CD4-positive, alpha-beta T cell treated with Interleukin-4 for 4 hours (primary cell): ENCODE data around the gene ZNF165.
A peak's percentile ranks its signal among the peaks of the same experiment; 100 is the strongest.

ENCODE experiments used
- DNase-seq: peaks from one replicate; pipeline ENCODE4 v3.0.0-alpha.2; 2020

The ZNF165 gene

DNA sequence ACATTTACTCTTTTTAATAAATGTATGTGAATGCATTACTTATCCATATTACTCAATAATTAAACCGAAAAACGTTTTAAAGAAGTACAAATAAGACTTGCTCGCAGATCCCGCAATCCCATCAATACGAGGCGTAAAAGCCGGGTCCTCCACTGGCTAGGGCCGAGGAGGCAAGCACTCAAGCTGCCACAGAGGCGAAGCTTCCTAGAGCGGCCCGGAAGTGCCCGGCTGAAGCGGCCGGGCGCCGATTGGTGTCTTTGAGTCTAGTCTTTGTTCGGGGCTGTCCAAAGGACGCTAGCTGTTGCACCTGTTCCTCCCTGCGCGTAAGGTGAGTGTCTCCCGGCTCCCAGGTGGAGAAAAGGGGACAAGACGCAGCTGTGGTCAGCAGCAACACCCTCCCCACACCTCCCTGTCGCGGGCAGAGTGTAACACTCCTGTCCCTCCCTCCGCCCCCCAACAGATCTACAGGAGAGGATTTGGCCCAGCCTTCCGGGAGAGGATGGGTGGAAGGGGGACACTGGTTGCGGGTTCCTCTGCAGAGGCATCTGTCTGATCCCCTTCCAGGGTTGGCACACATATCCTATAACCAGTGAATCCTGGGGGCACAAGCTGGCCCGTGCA, 44.1 kb downstream of the ZNF165 start, which contains the start of gene ZSCAN16:
ZSCAN16 (plus strand) TSS at position 260 of the 621 bp plus-strand sequence. CDS start 835 bp downstream, outside the sequence.
- DNase-seq = peak; percentile 84

DNA sequence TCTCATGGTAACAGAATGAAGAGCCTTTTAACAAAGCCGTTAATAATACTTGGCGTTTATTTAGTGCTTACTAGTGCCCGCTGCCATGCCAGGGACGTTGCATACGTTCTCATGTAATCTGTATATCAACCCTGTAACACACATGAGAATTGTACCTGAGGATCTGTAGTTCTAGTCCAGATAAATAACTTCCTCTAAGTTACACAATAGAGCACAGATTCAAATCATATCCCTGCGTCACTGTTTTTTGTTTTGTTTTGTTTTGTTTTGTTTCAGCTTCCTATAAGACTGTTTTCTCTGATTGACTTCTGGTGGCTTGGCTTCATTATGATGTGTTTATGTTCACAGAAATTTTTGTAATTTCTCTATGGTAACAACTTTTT, 44.6 kb downstream of the ZNF165 start:
- peak; percentile 9 for DNase-seq

DNA sequence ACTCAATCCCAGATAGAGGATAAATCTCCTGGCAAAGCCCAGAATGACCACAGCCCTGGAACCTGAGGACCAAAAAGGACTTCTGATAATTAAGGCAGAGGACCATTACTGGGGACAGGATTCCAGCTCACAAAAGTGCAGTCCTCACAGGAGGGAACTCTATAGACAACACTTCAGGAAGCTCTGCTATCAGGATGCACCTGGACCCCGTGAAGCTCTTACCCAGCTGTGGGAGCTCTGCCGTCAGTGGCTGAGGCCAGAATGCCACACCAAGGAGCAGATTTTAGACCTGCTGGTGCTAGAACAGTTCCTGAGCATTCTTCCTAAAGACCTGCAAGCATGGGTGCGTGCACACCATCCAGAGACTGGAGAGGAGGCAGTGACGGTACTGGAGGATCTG, 45.0 kb downstream of the ZNF165 start:
- DNase-seq = no peak

DNA sequence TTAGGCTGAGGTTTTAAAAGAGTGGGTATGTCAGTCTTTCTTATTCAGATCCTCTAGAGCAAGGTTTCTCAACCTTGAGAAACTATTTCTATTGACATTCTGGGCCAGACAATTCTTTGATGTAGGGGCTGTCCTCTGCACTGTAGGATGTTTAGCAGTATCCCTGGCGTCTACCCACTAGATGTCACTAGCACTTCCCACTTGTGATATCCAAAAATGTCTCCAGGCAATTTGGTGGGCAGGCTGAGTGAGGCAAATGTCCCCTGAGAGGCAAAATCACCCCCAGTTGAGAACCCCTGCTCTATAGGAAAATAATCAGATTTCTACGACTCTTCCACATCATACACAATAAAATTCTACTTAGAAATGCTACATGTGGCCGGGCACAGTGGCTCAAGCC, 53.6 kb downstream of the ZNF165 start:
- peak; percentile 39 for DNase-seq

DNA sequence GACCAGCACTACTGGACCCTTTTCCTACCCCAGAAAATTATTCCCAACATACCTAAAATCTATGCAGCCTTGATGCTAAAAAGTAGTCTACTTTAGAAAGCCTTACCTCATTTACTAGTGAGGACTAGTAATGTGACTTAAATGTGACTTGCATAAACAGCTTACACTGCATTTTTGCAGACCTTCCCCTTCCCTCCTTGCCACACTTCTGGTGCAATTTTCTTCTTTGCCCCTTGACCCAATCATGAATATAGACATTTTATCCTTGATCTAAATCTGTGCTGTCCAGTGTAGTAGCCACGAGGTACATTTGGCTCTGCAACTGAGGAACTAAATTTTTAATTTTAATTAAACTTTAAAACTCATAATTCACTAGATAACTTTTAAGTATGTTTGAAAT, 54.3 kb downstream of the ZNF165 start:
- no peak for DNase-seq

DNA sequence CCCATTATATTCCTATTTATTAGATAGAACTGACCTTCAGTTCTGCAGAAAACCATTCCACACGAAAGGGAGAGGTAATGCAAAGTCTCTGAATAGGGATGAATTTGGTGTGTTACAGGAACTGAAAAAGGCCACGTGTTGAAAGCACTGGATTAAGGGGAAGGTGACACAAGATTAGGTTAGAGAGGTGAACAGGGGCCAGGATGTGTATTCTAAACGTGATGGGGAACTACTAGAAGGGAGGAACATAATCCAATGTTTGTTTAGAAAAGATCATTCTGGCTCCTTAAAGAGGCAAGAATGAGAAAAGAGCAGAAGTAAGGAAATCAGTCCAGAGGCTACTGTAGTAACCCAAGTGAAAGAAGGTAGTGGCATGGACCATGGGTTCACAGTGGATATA, 55.0 kb downstream of the ZNF165 start:
- no peak for DNase-seq

DNA sequence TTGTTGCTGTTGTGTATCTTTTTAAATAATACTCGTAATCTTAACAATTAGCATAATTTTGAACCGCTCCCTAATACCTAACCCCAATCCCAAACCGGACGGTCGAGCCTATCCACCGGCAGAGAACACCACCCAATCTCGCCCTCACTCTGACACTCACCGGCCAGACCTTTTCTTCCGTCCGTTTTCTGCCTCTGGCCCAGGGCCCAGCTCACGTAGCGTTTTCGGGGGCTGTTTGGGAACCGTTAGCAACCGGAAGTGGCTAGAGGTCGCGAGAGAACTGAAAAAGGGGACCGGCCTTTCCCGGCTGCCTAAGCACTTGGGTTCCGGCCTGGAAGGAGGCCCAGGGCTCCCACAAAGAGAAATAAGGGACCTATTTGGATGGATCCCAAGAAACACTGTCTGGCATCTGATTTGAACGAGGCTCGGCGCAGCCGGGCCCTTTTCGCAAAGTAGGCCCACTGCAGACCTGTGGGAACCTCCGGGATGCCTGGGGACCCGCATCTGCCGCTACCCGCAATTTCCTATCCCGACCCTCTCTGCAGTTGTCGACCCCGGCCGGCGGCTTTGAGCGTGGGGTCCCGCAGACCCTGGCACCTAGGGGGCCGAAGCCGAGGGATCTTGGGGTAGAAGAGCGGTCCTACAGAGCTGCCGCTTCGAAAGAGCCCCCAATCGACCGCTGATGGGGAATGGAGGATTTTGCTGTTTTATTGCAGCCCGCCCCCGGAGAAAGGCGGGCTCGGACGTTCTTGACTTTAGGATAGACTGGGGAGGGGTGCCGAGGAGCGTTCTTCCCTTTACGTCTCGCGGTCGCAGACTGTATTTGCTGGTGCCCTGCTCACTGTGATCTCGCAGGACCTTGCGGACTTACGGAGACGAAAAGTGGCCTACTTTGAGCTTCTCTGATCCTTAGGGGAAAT, 56.5 kb downstream of the ZNF165 start:
- peak; percentile 80 for DNase-seq

DNA sequence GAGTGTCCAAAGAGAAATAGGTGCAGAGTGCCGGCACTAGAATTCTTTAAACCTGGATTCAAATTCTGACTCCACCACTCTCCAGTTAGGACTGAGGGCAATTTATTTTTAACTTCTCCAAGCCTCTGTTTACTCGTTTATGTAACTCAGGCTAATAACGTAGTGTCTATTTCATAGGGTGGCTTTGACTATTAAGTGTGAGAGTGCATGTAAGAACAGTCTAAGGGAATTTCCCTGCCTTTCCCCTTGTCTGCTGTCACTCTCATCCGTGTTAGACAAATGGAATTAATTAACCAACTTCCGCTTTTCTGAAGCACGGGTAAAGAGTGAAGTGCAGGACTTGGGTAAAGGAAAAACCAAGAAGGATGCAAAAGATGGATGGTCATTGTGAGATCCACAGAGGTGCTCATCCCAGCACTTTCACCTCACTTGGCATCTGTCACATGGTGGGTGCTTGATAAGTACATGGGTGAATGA, 57.2 kb downstream of the ZNF165 start:
- DNase-seq = peak; percentile 69
